H9 (cell line): ENCODE data around the gene CCDC27. TPM values are rescaled to one million over a fixed set of nuclear protein-coding genes. Genes with fewer than 3 reads are reported as not detected.

ENCODE experiments used
- DNase-seq: peaks from one replicate; pipeline ENCODE4 v3.0.0-alpha.2; 2017
- H2AFZ ChIP-seq: one replicate; pipeline ENCODE4 v1.6.1; 2013; ENCODE audit warnings: mild to moderate bottlenecking, low read length, control low read depth, moderate library complexity
- H2AK5ac ChIP-seq: 2 replicates; pipeline ENCODE4 v1.6.1; 2013; ENCODE audit warnings: low read length, control low read depth, mixed read lengths; ENCODE audit not compliant: insufficient read length
- H2BK120ac ChIP-seq: one replicate; pipeline ENCODE4 v1.6.1; 2013; ENCODE audit warnings: low read depth, mild to moderate bottlenecking, low read length, control low read depth, inconsistent platforms; ENCODE audit not compliant: poor library complexity, severe bottlenecking
- H2BK12ac ChIP-seq: 2 replicates; pipeline ENCODE4 v1.6.1; 2013; ENCODE audit warnings: low read length, control low read depth, mixed read lengths, low read depth; ENCODE audit not compliant: insufficient read length
- H2BK15ac ChIP-seq: 2 replicates; pipeline ENCODE4 v1.6.1; 2013; ENCODE audit warnings: low read depth, low read length, control low read depth
- H2BK20ac ChIP-seq: one replicate; pipeline ENCODE4 v1.6.1; 2013; ENCODE audit warnings: low read depth, mild to moderate bottlenecking, low read length, control low read depth, inconsistent platforms; ENCODE audit not compliant: poor library complexity, severe bottlenecking
- H2BK5ac ChIP-seq: 2 replicates; pipeline ENCODE4 v1.6.1; 2013; ENCODE audit warnings: low read length, control low read depth, mixed read lengths; ENCODE audit not compliant: insufficient read length
- H3K14ac ChIP-seq: 2 replicates; pipeline ENCODE4 v1.6.1; 2013; ENCODE audit warnings: low read length, control low read depth; ENCODE audit not compliant: insufficient read depth
- H3K18ac ChIP-seq: 2 replicates; pipeline ENCODE4 v1.6.1; 2013; ENCODE audit warnings: low read depth, mild to moderate bottlenecking, mixed read lengths, low read length, control low read depth; ENCODE audit not compliant: insufficient read length
- H3K23ac ChIP-seq: 2 replicates; pipeline ENCODE4 v1.6.1; 2013; ENCODE audit warnings: low read length, control low read depth, mixed read lengths, low read depth; ENCODE audit not compliant: insufficient read length
- H3K23me2 ChIP-seq: 2 replicates; pipeline ENCODE4 v1.6.1; 2013; ENCODE audit warnings: low read depth, mild to moderate bottlenecking, mixed read lengths, low read length, control low read depth; ENCODE audit not compliant: insufficient read length, poor library complexity, severe bottlenecking
- H3K27ac ChIP-seq: 2 replicates; pipeline ENCODE4 v1.5.1; 2013; ENCODE audit warnings: low read length, control low read depth, mixed read lengths, low read depth; ENCODE audit not compliant: insufficient read length
- H3K27me3 ChIP-seq: 2 replicates; pipeline ENCODE4 v1.6.1; 2013; ENCODE audit warnings: low read length, control low read depth, inconsistent platforms; ENCODE audit not compliant: insufficient read depth
- H3K4ac ChIP-seq: 2 replicates; pipeline ENCODE4 v1.6.1; 2013; ENCODE audit warnings: low read depth, mild to moderate bottlenecking, control low read depth, inconsistent platforms, low read length, moderate library complexity
- H3K4me1 ChIP-seq: 2 replicates; pipeline ENCODE4 v1.6.1; 2013; ENCODE audit warnings: low read length, control low read depth, inconsistent platforms; ENCODE audit not compliant: insufficient read depth
- H3K4me2 ChIP-seq: 2 replicates; pipeline ENCODE4 v1.6.1; 2013; ENCODE audit warnings: low read length, control low read depth, mixed read lengths; ENCODE audit not compliant: insufficient read length, insufficient read depth
- H3K56ac ChIP-seq: 2 replicates; pipeline ENCODE4 v1.6.1; 2013; ENCODE audit warnings: low read depth, mild to moderate bottlenecking, mixed read lengths, low read length, control low read depth; ENCODE audit not compliant: insufficient read length
- H3K79me1 ChIP-seq: 2 replicates; pipeline ENCODE4 v1.6.1; 2013; ENCODE audit warnings: low read depth, mild to moderate bottlenecking, moderate library complexity, low read length, control low read depth, inconsistent platforms; ENCODE audit not compliant: insufficient read depth, poor library complexity, severe bottlenecking
- H3K79me2 ChIP-seq: 2 replicates; pipeline ENCODE4 v1.6.1; 2013; ENCODE audit warnings: low read length, control low read depth, inconsistent platforms; ENCODE audit not compliant: insufficient read depth
- H3K9ac ChIP-seq: 2 replicates; pipeline ENCODE4 v1.6.1; 2013; ENCODE audit warnings: low read length, control low read depth, mixed read lengths; ENCODE audit not compliant: insufficient read length; ENCODE audit errors: extremely low read depth
- H3K9me3 ChIP-seq: one replicate; pipeline ENCODE4 v1.6.1; 2013; ENCODE audit warnings: low read depth, low read length, inconsistent platforms; ENCODE audit not compliant: control insufficient read depth
- H3T11ph ChIP-seq: one replicate; pipeline ENCODE4 v1.6.1; 2013; ENCODE audit warnings: mild to moderate bottlenecking, low read length, control low read depth, inconsistent platforms
- H4K20me1 ChIP-seq: one replicate; pipeline ENCODE4 v1.6.1; 2013; ENCODE audit not compliant: control insufficient read depth, insufficient read length, insufficient read depth
- H4K5ac ChIP-seq: 2 replicates; pipeline ENCODE4 v1.6.1; 2013; ENCODE audit warnings: low read depth, mild to moderate bottlenecking, mixed read lengths, low read length, control low read depth; ENCODE audit not compliant: insufficient read length
- H4K8ac ChIP-seq: replicated peaks from 2 replicates; pipeline ENCODE4 v1.6.1; 2013; ENCODE audit warnings: low read length, control low read depth, mixed read lengths, low read depth; ENCODE audit not compliant: insufficient read length
- H4K91ac ChIP-seq: 2 replicates; pipeline ENCODE4 v1.6.1; 2013; ENCODE audit warnings: low read depth, mild to moderate bottlenecking, moderate library complexity, mixed read lengths, low read length, control low read depth; ENCODE audit not compliant: insufficient read length
- H3K27ac Mint-ChIP-seq, 3 experiments: 2 replicates in 2 of 3; 3 replicates in 1 of 3; pipeline ENCODE4 v1.8.0; 2020 to 2021; ENCODE audit warnings: mixed read lengths in 3 of 3, mild to moderate bottlenecking in 1 of 3, moderate library complexity in 1 of 3
- H3K27me3 Mint-ChIP-seq: 2 replicates; pipeline ENCODE4 v1.8.0; 2021; ENCODE audit warnings: low read depth, mild to moderate bottlenecking, moderate library complexity, mixed read lengths
- H3K36me3 Mint-ChIP-seq, 3 experiments: 2 replicates in 2 of 3; 3 replicates in 1 of 3; pipeline ENCODE4 v1.8.0; 2020 to 2021; ENCODE audit warnings: low read depth in 3 of 3, mixed read lengths in 3 of 3; ENCODE audit not compliant: insufficient read depth in 1 of 3
- H3K4me1 Mint-ChIP-seq, 2 experiments: 2 replicates each; pipeline ENCODE4 v1.8.0; 2020; ENCODE audit warnings: mixed read lengths in 2 of 2
- H3K4me3 Mint-ChIP-seq, 2 experiments: 2 replicates in 1 of 2; 3 replicates in 1 of 2; pipeline ENCODE4 v1.8.0; 2020 to 2021; ENCODE audit warnings: mild to moderate bottlenecking in 2 of 2, mixed read lengths in 2 of 2, moderate library complexity in 1 of 2
- H3K9me3 Mint-ChIP-seq, 2 experiments: 2 replicates in 1 of 2; 3 replicates in 1 of 2; pipeline ENCODE4 v1.8.0; 2020; ENCODE audit warnings: mild to moderate bottlenecking in 2 of 2, mixed read lengths in 2 of 2, moderate library complexity in 1 of 2
- WGBS: extraction: QIAGEN DNeasy Blood & Tissue Kit; methylation state at CpG from one replicate; pipeline ENCODE4 v1.1.7; 2013; ENCODE audit warnings: missing lambda C conversion rate, low lambda C conversion rate, mixed read lengths; ENCODE audit not compliant: insufficient read length; ENCODE audit errors: extremely low coverage; 5-methylcytosine and 5-hydroxymethylcytosine counted together
- total RNA-seq: library from RNA; stranded (reverse); gene quantifications from 2 replicates; pipeline ENCODE4 v1.2.1, GENCODE V29; 2021
- TF ChIP-seq, protein P1 (sequence below): fragments of 200-600 bp; sonication (generic); conservative IDR thresholded peaks from 3 replicates; pipeline ENCODE4 v1.8.0; 2021; ENCODE audit warnings: antibody characterized with exemption, mild to moderate bottlenecking

Gene CCDC27
- total RNA-seq, 1 experiment from 2014 or later: not detected

DNA sequence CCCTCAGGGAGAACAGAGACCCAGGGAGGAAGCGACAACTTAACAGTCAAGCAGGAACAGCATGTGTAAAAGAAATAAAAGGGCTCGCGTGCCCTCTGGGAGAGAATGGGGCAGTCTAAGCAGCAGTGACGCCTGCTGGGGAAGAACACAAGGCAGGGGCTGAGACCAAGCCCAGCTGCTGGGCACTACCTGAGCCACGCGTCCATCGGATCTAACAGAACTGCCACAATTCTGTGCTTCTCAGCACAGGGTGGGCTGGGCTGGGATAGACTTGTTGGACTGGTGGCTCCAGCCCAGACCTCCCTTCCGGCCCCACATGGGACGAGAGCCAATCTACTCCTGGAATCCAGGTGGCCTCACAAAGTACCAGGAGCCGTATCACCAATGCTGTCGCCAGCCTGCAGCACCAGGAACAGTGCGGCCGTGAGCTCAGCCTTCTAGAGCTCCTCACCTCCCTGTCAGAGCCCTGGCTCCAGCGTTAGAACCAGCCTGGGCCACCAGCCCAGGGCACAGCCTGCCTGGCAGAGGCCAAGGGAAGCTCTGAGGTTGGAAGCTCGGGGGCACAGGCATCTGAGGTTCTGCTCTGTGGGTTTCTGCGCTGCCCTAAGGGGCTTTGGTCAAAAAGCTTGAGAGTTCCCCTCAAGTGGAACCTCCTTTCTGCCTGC, 36.6 kb downstream of the CCDC27 start:
- no peak overlapping the region for H4K5ac ChIP-seq
- no peak overlapping the region for H3K27ac ChIP-seq
- Mint-ChIP-seq H3K36me3 (peaks cover 46 to 57% (median 49%) of the 10 kb centered on the region in 3 experiments), H3K9me3 (no peaks in the 10 kb centered on the region), H3K27me3 (no peaks in the 10 kb centered on the region; the same call in 1 of the 2 replicates), H3K4me3 (no peak overlapping the region), H3K4me1 (peaks cover 28 to 39% of the 10 kb centered on the region in 2 experiments), H3K27ac (peak overlapping the region in 2 of 3 experiments; percentile 73 to 87; a peak in 6 of 7 replicates)
- TF ChIP-seq, protein P1, sequence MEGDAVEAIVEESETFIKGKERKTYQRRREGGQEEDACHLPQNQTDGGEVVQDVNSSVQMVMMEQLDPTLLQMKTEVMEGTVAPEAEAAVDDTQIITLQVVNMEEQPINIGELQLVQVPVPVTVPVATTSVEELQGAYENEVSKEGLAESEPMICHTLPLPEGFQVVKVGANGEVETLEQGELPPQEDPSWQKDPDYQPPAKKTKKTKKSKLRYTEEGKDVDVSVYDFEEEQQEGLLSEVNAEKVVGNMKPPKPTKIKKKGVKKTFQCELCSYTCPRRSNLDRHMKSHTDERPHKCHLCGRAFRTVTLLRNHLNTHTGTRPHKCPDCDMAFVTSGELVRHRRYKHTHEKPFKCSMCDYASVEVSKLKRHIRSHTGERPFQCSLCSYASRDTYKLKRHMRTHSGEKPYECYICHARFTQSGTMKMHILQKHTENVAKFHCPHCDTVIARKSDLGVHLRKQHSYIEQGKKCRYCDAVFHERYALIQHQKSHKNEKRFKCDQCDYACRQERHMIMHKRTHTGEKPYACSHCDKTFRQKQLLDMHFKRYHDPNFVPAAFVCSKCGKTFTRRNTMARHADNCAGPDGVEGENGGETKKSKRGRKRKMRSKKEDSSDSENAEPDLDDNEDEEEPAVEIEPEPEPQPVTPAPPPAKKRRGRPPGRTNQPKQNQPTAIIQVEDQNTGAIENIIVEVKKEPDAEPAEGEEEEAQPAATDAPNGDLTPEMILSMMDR: no peak
- H3K79me2 ChIP-seq: peaks cover 18% of the 10 kb centered on the region; the same call in 1 of the 2 replicates
- no peak for DNase-seq
- H3K14ac ChIP-seq: no peak overlapping the region
- H3K23ac ChIP-seq: no peak overlapping the region
- H4K20me1 ChIP-seq: no peaks in the 10 kb centered on the region
- H2AK5ac ChIP-seq: no peak overlapping the region
- H2BK5ac ChIP-seq: no peak overlapping the region
- H3K23me2 ChIP-seq: no peaks in the 10 kb centered on the region
- no peak overlapping the region for H3K4me2 ChIP-seq
- no peaks in the 10 kb centered on the region for H3K27me3 ChIP-seq
- H4K91ac ChIP-seq: no peak overlapping the region
- H2BK20ac ChIP-seq: no peak overlapping the region
- H3T11ph ChIP-seq: no peak overlapping the region
- H2AFZ ChIP-seq: no peak overlapping the region
- no peak overlapping the region for H4K8ac ChIP-seq
- H2BK15ac ChIP-seq: no peak overlapping the region
- no peak overlapping the region for H3K4ac ChIP-seq
- no peak overlapping the region for H2BK12ac ChIP-seq
- no peak overlapping the region for H2BK120ac ChIP-seq
- H3K9ac ChIP-seq: no peak overlapping the region
- H3K4me1 ChIP-seq: peaks cover 9% of the 10 kb centered on the region; the same call in 1 of the 2 replicates
- no peak overlapping the region for H3K18ac ChIP-seq
- no peaks in the 10 kb centered on the region for H3K79me1 ChIP-seq
- H3K9me3 ChIP-seq: no peaks in the 10 kb centered on the region
- H3K56ac ChIP-seq: no peak overlapping the region
- no CpG with 5 or more reads among the region's 16 CpGs for WGBS
